Choroid plexus epithelial cell (primary cell): ENCODE results near the gene CCDC85A.

Source experiments
- DNase-seq: peaks from one replicate; pipeline ENCODE4 v3.0.0-alpha.2; 2010; ENCODE audit warnings: low read depth
- H3K4me3 ChIP-seq: 2 replicates; pipeline ENCODE4 v1.5.1; 2011; ENCODE audit warnings: low read depth, mild to moderate bottlenecking, control low read depth, low read length, moderate library complexity
- CTCF ChIP-seq: conservative IDR thresholded peaks from 2 replicates; pipeline ENCODE4 v1.5.1; 2011; ENCODE audit warnings: low read depth, mild to moderate bottlenecking, control low read depth, inconsistent platforms, low read length, moderate library complexity

Gene CCDC85A

GRCh38 chr2:56288838-56289580 is 105.2 kb downstream of the CCDC85A start:
- no peak for DNase-seq
- no peak overlapping the region for H3K4me3 ChIP-seq
- peak; percentile 7 for TF ChIP-seq CTCF

- H3K4me3 ChIP-seq, result no peak overlapping the region
- no peak for TF ChIP-seq CTCF
- no peak for DNase-seq
These were observed 107.9 kb downstream of the CCDC85A start for GRCh38 chr2:56291711-56292110.

GRCh38 chr2:56292951-56293350 is 109.2 kb downstream of the CCDC85A start:
- DNase-seq, result no peak
- TF ChIP-seq CTCF, result no peak
- no peak overlapping the region for H3K4me3 ChIP-seq

GRCh38 chr2:56295666-56296065 is 111.9 kb downstream of the CCDC85A start:
- TF ChIP-seq CTCF, result no peak

GRCh38 chr2:56297671-56298070 is 113.9 kb downstream of the CCDC85A start:
- no peak for DNase-seq
- no peak overlapping the region for H3K4me3 ChIP-seq
- TF ChIP-seq CTCF, result no peak

More at GRCh38 chr2:56295666-56296065, 111.9 kb downstream of the CCDC85A start:
- H3K4me3 ChIP-seq, result no peak overlapping the region
- no peak for DNase-seq

GRCh38 chr2:56299171-56299691 is 115.4 kb downstream of the CCDC85A start:
- no peak for DNase-seq
- no peak for TF ChIP-seq CTCF
- no peak overlapping the region for H3K4me3 ChIP-seq
